Lower leg skin (tissue), 4 donors: ENCODE measurements around the gene RPS15A. TPM values are rescaled to one million over a fixed set of nuclear protein-coding genes. Genes with fewer than 3 reads are reported as not detected.

Source experiments
- DNase-seq, 2 donors: peaks; one replicate each; pipeline ENCODE4 v3.0.0-alpha.2; 2019; ENCODE audit warnings: low spot score in 2 of 2
- H3K4me3 ChIP-seq: fragments of 200-600 bp; sonication (generic); 2 replicates; pipeline ENCODE4 v1.5.1; 2017; ENCODE audit warnings: mild to moderate bottlenecking, low read depth; ENCODE audit not compliant: poor library complexity, severe bottlenecking
- POLR2A ChIP-seq, 2 donors: fragments of 450-650 bp; IDR thresholded peaks; one replicate each; pipeline ENCODE4 v1.6.1; 2016 to 2017; ENCODE audit warnings: antibody characterized with exemption in 2 of 2, mild to moderate bottlenecking in 1 of 2, moderate library complexity in 1 of 2
- WGBS, 2 donors: methylation state at CpG; one replicate each; pipeline ENCODE4 v1.1.5; 2018; 5-methylcytosine and 5-hydroxymethylcytosine counted together
- intact Hi-C: fragments of 100-400 bp; cut with DNase I; formaldehyde crosslinking; loops from one replicate; pipeline ENCODE4 v1.15.0; 2023; ENCODE audit warnings: low total_unique reads
- total RNA-seq, 4 donors: library from RNA; depleted of rRNA; stranded (reverse); fragments of >200 nt; gene quantifications; one replicate each; pipeline ENCODE4 v1.1.0, GENCODE V29; 2016
- TF ChIP-seq, protein P1 (sequence below), 3 donors: fragments of 450-650 bp; IDR thresholded peaks; one replicate each; pipeline ENCODE4 v1.5.1; 2016; ENCODE audit warnings: antibody characterized with exemption in 3 of 3, mild to moderate bottlenecking in 3 of 3, moderate library complexity in 2 of 3

Gene RPS15A
- total RNA-seq, 4 donors from 2014 or later = 1,497 to 2,701 (median 1,801) TPM

GRCh38 chr16:18796377-18796776, 6.2 kb upstream of the RPS15A start:
- H3K4me3 ChIP-seq = no peak overlapping the region
- intact Hi-C loops = no loop called here
- 91 to 97% methylated on average over 1 of the region's 1 CpG for WGBS, 2 donors
- DNase-seq = no peak
- TF ChIP-seq, protein P1, sequence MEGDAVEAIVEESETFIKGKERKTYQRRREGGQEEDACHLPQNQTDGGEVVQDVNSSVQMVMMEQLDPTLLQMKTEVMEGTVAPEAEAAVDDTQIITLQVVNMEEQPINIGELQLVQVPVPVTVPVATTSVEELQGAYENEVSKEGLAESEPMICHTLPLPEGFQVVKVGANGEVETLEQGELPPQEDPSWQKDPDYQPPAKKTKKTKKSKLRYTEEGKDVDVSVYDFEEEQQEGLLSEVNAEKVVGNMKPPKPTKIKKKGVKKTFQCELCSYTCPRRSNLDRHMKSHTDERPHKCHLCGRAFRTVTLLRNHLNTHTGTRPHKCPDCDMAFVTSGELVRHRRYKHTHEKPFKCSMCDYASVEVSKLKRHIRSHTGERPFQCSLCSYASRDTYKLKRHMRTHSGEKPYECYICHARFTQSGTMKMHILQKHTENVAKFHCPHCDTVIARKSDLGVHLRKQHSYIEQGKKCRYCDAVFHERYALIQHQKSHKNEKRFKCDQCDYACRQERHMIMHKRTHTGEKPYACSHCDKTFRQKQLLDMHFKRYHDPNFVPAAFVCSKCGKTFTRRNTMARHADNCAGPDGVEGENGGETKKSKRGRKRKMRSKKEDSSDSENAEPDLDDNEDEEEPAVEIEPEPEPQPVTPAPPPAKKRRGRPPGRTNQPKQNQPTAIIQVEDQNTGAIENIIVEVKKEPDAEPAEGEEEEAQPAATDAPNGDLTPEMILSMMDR (IDR thresholded peaks at IDR 0.05) = no peak
- TF ChIP-seq POLR2A (IDR thresholded peaks at IDR 0.05) = no peak

DNA sequence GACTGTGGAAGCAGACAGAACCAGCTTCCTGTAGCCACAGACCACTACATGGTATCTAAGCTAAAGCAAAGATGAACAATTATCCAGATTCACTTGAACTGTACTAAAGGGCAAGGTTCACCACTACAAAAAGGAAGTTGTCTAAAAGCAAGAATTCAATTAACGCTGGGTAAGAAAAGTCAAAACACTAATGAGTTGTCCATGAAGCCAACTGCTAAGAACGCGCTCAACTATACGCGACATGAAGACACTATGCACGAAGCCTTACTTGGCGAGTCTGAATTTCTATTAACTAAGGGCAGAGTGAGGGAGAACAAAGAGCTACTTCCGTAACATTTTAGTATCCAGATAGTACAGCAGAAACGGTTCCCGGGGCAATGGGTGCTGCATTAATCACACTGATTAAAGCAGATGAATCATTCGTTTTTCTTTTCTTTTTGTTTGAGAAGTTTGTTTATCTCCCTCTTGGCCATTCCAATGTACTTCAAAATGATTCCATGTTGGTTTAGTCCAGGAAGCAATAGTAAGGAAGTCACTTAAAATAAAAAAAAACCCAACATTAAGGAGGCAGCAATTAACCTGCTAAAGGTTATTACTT, 2.8 kb upstream of the RPS15A start:
- intact Hi-C loops = no loop called here
- whole genome bisulfite sequencing, 2 donors = 92 to 93% methylated on average over 11 of the region's 11 CpGs
- TF ChIP-seq, protein P1 (IDR thresholded peaks at IDR 0.05) = no peak
- no peak for TF ChIP-seq POLR2A (IDR thresholded peaks at IDR 0.05)
- DNase-seq = no peak
- H3K4me3 ChIP-seq = no peak overlapping the region

- 0 to 2% methylated on average over 5 of the region's 5 CpGs for whole genome bisulfite sequencing, 2 donors
- no peak for TF ChIP-seq POLR2A (IDR thresholded peaks at IDR 0.05)
- TF ChIP-seq, protein P1 (IDR thresholded peaks at IDR 0.05) = no peak
- no peak for DNase-seq
- intact Hi-C loops = no loop called here
- peak overlapping the region; percentile 93 for H3K4me3 ChIP-seq
Measured at GRCh38 chr16:18789515-18789849, 652 bp downstream of the RPS15A start.

GRCh38 chr16:18788828-18789514, 1.2 kb downstream of the RPS15A start:
- intact Hi-C loops = no loop called here
- 8 to 18% methylated on average over 20 of the region's 20 CpGs for WGBS, 2 donors
- no peak for DNase-seq

GRCh38 chr16:18784917-18785623, 5.1 kb downstream of the RPS15A start:
- intact Hi-C loops = no loop called here
- TF ChIP-seq, protein P1 (IDR thresholded peaks at IDR 0.05) = no peak
- TF ChIP-seq POLR2A (IDR thresholded peaks at IDR 0.05) = no peak
- H3K4me3 ChIP-seq = no peak overlapping the region
- 71 to 74% methylated on average over 8 of the region's 8 CpGs for WGBS, 2 donors
- no peak for DNase-seq

More at GRCh38 chr16:18788828-18789514, 1.2 kb downstream of the RPS15A start:
- no peak for TF ChIP-seq POLR2A (IDR thresholded peaks at IDR 0.05)
- TF ChIP-seq, protein P1 (IDR thresholded peaks at IDR 0.05) = no peak
- H3K4me3 ChIP-seq = peak overlapping the region; percentile 93
